NCI-H748 treated with DMSO at 0.1 percent for 48 hours (cell line): ENCODE data around the gene ARHGAP1.

Experiments
- DNase-seq: peaks from one replicate; lab custom pipeline; 2025; lab: John Stamatoyannopoulos, UW

Gene ARHGAP1

DNA sequence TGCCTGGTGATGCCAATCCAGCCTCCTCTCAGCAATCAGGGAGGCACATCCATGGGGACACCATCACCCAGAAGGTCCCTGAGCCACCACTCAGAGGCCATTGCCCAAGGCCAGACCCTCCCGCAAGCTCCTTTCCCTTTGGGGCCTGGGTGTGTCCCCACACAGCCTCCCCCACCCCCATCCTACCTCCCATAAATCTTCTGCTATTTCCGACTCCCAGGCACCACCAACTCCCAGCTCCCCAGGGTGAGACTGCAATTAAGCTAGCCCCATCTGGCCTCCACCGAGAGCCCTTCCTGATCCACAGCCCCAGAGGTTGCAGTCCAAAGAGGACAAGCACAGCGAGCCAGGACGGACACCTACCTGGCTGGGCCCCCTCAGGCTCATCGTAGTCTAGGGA, 6.3 kb downstream of the ARHGAP1 start:
- DNase-seq, result no peak

- no peak for DNase-seq
These were observed 6.8 kb downstream of the ARHGAP1 start for GRCh38 chr11:46693597-46694012.

GRCh38 chr11:46692450-46692849, 8.0 kb downstream of the ARHGAP1 start:
- DNase-seq, result no peak

DNA sequence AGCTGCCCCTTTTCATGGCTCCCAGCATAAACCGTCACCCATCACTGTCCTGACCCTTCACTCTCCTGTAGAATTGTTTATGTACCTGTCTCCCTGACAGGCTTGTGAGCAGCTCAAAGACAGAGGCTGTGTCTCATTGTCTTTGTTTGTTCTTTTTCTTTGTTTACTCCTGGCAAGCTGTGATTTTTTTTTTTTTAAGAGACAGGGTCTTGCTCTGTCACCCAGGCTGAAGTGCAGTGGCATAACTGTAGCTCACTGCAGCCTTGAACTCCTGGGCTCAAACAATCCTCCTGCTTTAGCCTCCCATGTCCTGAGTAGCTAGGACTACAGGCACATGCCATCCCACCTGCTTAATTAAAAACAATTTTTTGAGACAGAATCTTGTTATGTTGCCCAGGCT, 9.7 kb downstream of the ARHGAP1 start:
- DNase-seq, result no peak

DNA sequence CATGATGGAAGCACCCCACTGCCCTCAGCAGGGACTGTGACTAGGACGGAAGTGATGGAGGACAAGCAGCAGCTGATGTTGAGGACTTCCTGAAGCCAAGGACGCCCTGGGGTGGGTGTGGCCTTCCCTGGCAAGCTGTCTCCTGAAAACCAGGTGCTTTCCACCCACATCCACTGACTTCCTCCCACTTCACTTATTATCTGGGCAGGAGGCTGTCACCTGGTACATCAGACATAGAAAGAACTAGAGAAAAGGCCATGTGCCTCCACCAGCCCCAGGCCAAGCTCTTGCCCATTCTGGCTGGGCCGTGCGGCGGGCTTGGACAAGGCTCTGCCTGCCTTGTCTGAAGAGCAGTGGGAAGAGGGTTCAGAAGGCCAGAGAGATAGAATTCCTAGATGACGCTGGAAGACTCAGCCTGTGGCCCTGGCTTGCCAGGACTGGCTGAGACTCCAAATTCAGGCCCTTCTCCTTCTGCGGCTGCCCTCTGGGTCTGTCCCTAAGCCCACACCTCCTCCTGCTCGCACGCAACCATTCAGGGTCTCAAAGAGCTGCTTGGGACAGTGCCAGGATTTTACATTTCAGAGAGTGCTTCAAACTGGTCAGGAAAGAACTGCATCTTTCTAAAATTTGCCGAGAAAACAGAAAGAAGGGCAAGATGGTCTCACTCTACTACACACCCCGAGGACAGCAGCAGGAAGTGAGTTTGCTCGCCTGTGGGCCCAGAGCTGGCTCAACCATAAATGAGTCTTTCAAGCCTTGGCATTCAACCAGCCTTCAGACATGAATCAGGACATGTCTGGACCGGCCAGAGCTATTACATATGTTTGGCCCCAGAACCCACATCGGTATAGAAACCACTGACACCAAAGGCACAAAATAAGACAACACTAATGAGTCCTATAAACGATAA, 13.3 kb downstream of the ARHGAP1 start:
- DNase-seq, result no peak

- no peak for DNase-seq
These were observed 16.1 kb downstream of the ARHGAP1 start for GRCh38 chr11:46684367-46684766.

DNA sequence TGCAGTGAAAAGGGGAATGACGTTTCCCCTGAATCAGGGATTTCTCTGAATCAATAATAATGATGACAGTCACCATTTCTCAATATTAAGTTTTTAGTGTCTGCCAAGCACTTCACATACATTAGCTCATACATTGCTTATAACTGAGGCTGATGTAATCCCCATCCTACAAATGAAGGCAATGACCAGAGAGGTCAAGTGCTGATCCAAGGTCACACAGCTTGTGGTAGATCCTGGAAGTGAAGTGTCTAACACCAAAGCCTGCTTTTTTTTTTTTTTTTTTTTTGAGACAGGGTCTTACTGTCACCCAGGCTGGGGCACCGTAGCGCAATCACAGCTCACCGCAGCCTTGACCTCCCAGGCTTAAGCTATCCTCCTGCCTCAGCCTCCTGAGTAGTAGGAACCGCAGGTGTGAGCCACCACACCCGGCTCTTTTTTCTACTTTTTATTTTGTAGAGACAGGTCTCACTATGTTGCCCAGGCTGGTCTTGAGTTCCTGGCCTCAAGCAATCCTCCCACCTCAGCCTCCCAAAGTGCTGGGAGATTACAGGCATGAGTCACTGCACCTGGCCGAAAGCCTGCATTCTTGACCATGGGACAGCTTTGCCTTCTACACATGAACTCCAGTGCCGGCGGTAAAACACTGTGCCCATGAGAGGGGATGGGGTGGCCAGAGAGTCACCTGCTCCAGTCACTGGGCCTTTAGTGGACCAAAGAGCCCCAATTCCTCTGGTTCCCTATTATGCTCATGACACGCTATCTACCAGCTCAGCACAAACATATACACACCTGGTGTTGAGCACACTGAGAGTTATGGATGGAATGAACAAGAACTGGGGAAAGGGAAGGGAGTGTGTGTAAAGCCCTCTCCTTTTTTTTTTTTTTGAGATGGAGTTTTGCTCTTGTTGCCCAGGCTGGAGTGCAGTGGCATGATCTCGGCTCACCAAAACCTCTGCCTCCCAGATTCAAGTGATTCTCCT, 17.4 kb downstream of the ARHGAP1 start:
- DNase-seq, result no peak

- DNase-seq, result no peak
These were observed 18.6 kb downstream of the ARHGAP1 start for GRCh38 chr11:46681814-46682213.

- no peak for DNase-seq
These were observed 19.6 kb downstream of the ARHGAP1 start for GRCh38 chr11:46680815-46681214.

- no peak for DNase-seq
These were observed 20.2 kb downstream of the ARHGAP1 start for GRCh38 chr11:46680164-46680760.

GRCh38 chr11:46679241-46680163, 20.9 kb downstream of the ARHGAP1 start:
- DNase-seq, result no peak

GRCh38 chr11:46678741-46679130, 21.7 kb downstream of the ARHGAP1 start:
- no peak for DNase-seq

DNA sequence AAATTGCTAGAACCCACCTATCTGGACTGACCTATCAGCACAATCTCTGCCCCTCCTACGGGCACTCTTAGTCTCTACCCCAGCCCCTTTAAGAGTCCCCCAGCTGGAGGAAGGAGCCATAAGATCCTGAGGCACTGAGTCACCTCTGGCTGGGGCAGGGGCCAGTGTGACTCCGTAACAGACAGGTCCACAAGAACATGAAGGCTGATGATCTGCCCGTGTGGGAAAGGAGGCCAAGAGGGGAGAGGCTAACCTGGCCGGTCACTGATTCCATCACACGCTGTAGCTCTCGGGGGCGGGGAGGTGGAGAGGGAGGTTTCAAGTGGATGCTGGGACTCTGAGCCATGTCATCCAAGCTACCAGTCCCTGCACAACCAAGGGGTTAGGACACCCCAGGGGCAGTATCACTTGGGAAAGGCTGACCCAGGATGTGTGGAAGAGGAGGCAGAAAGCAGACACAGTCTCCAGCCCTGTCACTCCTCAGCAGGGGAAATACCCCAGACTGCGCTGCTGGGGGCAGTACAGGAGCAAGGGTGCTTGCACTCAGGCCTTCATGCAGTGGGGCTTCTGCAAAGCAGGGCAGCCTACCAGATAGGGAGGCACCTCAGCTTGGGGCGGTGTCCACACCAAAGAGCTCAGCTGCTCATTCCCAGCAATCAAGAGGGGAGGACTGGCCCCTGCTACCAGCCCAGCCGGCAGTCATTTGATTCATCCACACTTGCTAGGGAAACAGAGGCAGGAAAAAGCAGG, 22.3 kb downstream of the ARHGAP1 start:
- no peak for DNase-seq

- DNase-seq, result no peak
These were observed 23.2 kb downstream of the ARHGAP1 start for GRCh38 chr11:46677169-46677568.

DNA sequence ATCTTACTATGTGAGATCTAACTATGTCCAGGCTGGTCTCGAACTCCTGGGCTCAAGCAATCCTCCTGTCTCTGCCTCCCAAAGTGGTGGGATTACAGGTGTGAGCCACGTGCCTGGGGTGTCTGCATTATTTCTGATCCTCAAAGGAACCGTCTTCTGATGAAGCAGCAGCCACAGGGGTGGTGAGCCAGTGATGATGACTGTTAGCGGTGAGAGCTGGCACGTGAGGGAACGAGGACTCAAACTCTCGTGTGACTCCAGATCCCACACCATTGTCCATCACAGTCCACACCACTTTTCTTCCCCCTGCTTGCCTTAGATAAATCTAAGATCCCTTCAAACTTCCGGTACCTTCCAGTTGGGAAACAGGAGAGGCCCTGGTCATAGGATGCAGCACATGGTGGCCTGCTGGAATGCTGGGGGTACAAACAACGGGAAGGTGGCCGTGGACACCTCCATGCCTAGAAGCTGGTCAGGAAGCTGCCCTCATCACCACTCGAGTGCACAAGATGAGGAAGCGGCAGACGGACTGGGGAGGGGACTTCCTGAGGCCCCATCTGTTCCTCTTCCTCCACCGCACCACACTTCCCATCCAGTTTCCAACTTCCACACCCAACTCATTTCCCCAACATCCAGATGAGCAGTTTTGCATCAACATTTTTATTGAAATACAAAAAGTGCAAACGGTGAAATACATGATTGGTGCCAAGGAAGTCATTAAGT, 23.8 kb downstream of the ARHGAP1 start:
- DNase-seq, result no peak

GRCh38 chr11:46675949-46676348, 24.5 kb downstream of the ARHGAP1 start:
- no peak for DNase-seq

GRCh38 chr11:46675288-46675851, 25.0 kb downstream of the ARHGAP1 start:
- DNase-seq, result no peak

DNA sequence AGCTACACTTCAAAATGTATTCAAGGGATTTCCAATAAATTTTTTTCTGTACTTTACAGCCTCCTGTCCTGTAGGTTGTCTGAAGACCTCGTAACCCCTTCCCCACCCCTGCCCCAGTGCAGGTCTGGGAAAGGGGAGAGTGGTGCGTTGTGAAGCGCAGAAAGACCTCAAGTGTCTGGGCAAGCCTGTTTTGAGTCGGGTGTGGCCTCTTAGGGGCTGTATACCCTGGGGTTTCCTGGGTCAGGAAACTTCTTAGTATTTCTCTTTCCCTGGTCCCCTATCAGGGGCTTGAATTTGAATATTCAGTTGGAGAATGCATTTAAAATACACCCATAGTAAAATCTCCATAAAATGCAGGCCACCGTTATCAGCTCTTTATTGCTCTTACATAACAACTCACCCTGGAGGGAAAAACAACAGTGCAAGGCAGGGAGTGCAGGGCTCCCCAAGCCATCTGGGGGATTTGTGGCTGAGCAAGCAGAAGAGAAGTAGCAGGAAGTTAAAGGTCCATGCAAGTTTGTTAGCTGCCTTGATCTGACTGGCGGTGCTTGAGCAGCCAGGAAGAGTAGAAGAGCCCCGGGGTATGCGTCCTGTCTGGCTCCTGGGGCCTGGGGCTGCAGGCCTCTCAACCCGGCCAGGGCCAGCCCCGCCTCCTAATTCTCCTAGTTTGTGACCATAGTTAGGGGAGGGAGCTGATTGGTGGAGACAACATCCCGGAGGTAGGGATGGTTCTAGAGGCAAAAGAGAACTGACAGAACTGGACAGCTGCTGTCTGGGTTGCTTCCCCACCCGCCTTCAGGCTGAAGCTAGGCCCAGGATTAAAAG, 25.7 kb downstream of the ARHGAP1 start:
- DNase-seq, result no peak
